ENCODE measurements around the gene FRAT1.

DNA sequence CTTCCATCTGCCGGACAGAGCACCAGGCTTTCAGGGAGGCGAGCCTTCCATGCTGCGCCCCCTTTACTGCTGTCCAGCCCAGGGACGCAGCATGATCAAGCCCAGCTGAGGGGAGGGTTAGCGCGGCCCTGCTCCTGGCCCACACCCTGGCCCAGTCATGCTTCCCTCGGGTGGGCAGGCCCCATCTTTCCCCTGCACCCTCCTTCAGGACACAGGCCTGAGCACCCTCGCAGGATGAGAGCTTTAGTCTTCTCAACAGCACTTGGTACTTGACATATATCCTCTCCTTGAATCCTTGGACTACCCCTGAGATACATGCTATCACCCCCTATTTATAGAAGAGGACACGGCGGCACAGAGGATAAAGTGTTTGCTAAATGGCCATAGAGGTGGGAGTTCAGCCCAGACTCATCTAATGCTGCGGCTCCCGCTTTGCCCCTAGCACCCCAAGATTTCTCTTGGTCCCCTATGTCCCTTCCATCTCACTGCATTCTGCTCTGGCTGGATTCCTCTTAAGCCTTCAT is 48.1 kb downstream of the FRAT1 start:
- TF ChIP-seq, protein P1, sequence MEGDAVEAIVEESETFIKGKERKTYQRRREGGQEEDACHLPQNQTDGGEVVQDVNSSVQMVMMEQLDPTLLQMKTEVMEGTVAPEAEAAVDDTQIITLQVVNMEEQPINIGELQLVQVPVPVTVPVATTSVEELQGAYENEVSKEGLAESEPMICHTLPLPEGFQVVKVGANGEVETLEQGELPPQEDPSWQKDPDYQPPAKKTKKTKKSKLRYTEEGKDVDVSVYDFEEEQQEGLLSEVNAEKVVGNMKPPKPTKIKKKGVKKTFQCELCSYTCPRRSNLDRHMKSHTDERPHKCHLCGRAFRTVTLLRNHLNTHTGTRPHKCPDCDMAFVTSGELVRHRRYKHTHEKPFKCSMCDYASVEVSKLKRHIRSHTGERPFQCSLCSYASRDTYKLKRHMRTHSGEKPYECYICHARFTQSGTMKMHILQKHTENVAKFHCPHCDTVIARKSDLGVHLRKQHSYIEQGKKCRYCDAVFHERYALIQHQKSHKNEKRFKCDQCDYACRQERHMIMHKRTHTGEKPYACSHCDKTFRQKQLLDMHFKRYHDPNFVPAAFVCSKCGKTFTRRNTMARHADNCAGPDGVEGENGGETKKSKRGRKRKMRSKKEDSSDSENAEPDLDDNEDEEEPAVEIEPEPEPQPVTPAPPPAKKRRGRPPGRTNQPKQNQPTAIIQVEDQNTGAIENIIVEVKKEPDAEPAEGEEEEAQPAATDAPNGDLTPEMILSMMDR (IDR thresholded peaks at IDR 0.05): no peak
- no peak for TF ChIP-seq POLR2A (IDR thresholded peaks at IDR 0.05)

All from uterus (tissue), 2 donors.